HG03378 (cell line): ENCODE measurements around the gene TBCD.
A peak's percentile ranks its signal among the peaks of the same experiment; 100 is the strongest.

Experiments
- ATAC-seq: cut with Tn5 transposase; IDR thresholded peaks from one replicate; pipeline ENCODE4 v1.9.1; 2021; ENCODE audit warnings: mild to moderate bottlenecking, moderate library complexity; ENCODE audit not compliant: unreplicated experiment

Gene TBCD

GRCh38 chr17:82867763-82868325, 116.0 kb downstream of the TBCD start:
- no peak for ATAC-seq

GRCh38 chr17:82868715-82869131, 116.9 kb downstream of the TBCD start:
- no peak for ATAC-seq

- ATAC-seq, result no peak
Observed at GRCh38 chr17:82869536-82869935, 117.7 kb downstream of the TBCD start.

- no peak for ATAC-seq
Observed at GRCh38 chr17:82870091-82870491, 118.2 kb downstream of the TBCD start.

GRCh38 chr17:82870541-82870940, 118.7 kb downstream of the TBCD start:
- ATAC-seq, result no peak

GRCh38 chr17:82871056-82871775, 119.4 kb downstream of the TBCD start:
- peak; percentile 66 for ATAC-seq

- ATAC-seq, result no peak
Observed at GRCh38 chr17:82871776-82872561, 120.1 kb downstream of the TBCD start.

- no peak for ATAC-seq
Observed at GRCh38 chr17:82872591-82873520, 121.0 kb downstream of the TBCD start.

GRCh38 chr17:82873521-82873920, 121.7 kb downstream of the TBCD start:
- ATAC-seq, result no peak

GRCh38 chr17:82874011-82874835, 122.4 kb downstream of the TBCD start:
- ATAC-seq, result no peak

- ATAC-seq, result no peak
Observed at GRCh38 chr17:82875407-82875856, 123.6 kb downstream of the TBCD start.

GRCh38 chr17:82876149-82876548, 124.3 kb downstream of the TBCD start:
- no peak for ATAC-seq

GRCh38 chr17:82876602-82877379, 124.9 kb downstream of the TBCD start:
- no peak for ATAC-seq

GRCh38 chr17:82878527-82878926, 126.7 kb downstream of the TBCD start:
- ATAC-seq, result no peak

GRCh38 chr17:82879241-82879640, 127.4 kb downstream of the TBCD start:
- no peak for ATAC-seq

- no peak for ATAC-seq
Observed at GRCh38 chr17:82880620-82881323, 128.9 kb downstream of the TBCD start.

GRCh38 chr17:82881324-82881823, 129.5 kb downstream of the TBCD start:
- ATAC-seq, result no peak
